Cerebellar cortex (tissue), 1 donor: Measurements from ENCODE around the gene SYCE1.
"Not testable (repeated sequence)": the region's sequence is repeated elsewhere in the genome, so short reads cannot be mapped to it uniquely, and the experiment has no call there.

ENCODE experiments used
- DNase-seq: peaks from one replicate; pipeline ENCODE4 v3.0.0-alpha.2; 2015; ENCODE audit warnings: low spot score

The SYCE1 gene

DNA sequence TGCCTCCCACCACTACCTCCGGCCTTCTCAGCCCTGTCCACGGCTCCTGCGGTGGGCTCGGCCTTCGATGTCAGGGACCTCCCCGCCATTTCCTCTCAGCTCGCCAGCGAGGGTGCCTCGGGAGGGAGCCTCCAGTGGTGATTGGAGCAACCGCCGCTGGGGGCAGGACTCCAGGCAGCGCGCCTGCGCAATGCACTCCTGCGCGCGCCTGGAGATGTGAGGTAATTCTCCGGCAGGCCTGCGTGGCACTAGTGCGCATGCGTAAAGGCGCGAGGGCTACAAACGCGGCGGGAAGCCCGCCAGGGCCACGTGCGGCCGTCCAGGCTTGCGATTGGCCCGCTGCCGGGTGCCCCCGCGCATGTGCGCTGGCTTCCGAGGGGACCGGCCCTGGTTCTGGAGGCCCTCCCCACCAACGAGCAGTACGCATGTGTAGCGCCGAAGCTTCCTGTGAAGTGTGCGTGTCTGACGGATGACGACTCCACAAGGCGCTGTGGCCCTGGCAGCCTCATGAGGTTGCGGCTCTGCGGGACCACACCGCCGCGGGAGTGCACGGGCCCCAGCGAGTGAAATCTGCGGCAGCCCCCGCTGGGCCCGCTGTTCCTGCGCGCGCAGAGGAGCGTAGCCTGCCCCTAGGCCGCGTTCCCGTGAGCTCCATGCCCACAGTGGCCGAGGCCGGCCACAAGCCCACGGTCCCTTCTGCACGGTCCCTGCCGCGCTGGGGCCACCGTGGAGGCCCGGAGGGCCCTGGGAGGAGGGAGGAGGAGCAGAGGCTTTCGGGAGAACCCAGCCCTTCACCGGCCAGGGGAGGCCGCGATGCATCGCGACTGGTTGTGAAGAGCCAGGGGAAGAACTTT, at the start of gene SYCE1:
Gene SYCE1, minus strand, starts transcription at position 143 of the 854 bp plus-strand sequence. Its CDS starts 54 bp downstream, at position 89.
- DNase-seq, result peak; percentile 5

- no peak for DNase-seq
Observed at GRCh38 chr10:133614830-133615580, 49.6 kb upstream of the SYCE1 start.

- DNase-seq, result no peak
Observed at GRCh38 chr10:133613699-133614098, 48.3 kb upstream of the SYCE1 start.

GRCh38 chr10:133611079-133611478, 45.7 kb upstream of the SYCE1 start:
- DNase-seq, result no peak

- peak; percentile 71 for DNase-seq
Observed at GRCh38 chr10:133608855-133609254, 43.5 kb upstream of the SYCE1 start.

GRCh38 chr10:133603434-133603833, 38.1 kb upstream of the SYCE1 start:
- not testable (repeated sequence) for DNase-seq

GRCh38 chr10:133600657-133601056, 35.3 kb upstream of the SYCE1 start:
- DNase-seq, result no peak

DNA sequence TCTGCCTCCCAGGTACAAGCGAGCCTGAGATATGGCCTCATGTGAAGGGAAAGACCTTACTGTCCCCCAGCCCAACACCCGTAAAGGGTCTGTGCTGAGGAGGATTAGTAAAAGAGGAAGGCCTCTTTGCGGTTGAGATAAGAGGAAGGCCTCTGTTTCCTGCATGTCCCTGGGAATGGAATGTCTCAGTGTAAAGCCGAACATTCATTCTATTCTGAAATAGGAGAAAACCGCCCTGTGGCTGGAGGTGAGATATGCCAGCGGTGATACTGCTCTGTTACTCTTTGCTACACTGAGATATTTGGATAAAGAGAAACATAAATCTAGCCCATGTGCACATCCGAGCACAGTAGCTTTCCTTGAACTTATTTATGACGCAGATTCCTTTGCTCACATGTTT, 34.5 kb upstream of the SYCE1 start:
- not testable (repeated sequence) for DNase-seq

DNA sequence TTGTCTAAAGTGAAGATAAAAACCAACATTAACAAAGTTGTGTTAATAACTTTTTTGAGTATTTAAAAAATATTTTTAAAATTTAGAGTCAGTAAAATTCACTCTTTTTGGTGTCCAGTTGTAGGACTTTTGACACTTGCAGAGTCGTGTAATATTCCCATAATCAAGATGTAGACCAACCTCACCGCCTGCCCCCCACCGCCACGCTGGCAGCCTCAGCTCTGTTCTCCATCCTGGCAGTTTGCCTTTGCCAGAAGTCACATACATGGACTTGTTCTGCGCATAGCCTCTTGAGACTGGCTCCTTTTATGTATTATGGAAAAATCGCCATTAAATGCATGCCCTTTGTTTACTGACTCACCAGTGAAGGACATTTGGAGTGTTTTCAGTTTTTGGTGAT, 27.3 kb upstream of the SYCE1 start:
- DNase-seq, result no peak

- no peak for DNase-seq
Observed at GRCh38 chr10:133590970-133591359, 25.6 kb upstream of the SYCE1 start.

- DNase-seq, result no peak
Observed at GRCh38 chr10:133590226-133590969, 25.0 kb upstream of the SYCE1 start.

DNA sequence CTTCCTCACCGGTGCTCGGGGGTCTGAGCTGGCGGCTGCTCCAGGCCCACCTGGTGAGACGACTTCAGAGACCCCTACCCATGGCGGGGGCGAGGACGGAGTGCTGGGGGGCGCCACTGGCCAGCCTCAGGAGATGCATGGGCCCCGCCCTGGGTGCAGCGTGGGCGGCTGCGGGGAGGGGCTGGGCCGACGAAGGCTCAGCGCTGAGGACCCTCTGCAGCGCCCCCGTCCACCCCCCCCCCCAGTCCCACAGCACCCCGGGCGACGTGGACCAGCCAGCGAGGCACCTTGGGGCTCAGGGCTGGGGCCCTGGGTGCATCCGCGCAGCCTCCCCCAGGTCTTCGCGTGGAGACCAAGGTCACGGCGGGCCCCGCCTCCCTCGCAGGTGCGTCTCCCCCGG, 11.7 kb upstream of the SYCE1 start:
- not testable (repeated sequence) for DNase-seq

GRCh38 chr10:133573460-133573859, 8.1 kb upstream of the SYCE1 start:
- DNase-seq, result not testable (repeated sequence)

GRCh38 chr10:133572055-133572454, 6.7 kb upstream of the SYCE1 start:
- DNase-seq, result not testable (repeated sequence)

- not testable (repeated sequence) for DNase-seq
Observed at GRCh38 chr10:133569801-133570200, 4.4 kb upstream of the SYCE1 start.

DNA sequence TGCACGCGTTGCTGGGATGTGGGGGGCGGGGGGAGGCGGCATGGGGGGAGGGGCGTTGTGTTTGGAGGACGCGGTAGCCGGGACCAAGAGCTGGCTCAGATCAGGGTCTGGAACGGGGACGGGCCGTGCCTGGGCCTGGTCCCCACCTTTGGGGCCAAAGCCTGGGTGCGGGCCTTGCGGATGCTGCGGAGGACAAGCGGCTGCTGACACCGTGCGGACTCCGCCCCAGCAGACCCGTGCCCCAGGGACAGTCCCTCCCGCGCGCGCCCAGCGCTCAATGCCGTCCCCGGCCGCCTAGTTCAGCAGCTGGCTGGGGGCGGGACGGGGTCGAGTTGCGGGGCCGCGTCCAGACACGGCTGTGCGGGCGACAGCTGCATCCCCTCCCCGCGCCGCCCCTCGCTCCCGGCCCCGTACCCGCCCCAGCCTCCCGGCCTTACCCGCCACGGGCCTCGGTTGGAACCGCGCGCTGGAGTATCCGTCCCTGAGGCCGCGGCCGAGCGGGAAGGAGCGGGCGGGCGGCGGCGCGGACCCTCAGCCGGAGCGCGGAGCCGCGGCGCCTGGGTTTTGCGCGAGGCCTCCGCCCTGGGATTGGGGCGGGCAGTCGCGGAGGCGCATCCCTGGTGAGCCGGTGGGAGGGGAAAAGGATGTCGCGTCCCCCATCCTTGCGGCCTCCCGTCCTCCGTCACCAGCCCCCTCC, 3.6 kb upstream of the SYCE1 start:
- not testable (repeated sequence) for DNase-seq

DNA sequence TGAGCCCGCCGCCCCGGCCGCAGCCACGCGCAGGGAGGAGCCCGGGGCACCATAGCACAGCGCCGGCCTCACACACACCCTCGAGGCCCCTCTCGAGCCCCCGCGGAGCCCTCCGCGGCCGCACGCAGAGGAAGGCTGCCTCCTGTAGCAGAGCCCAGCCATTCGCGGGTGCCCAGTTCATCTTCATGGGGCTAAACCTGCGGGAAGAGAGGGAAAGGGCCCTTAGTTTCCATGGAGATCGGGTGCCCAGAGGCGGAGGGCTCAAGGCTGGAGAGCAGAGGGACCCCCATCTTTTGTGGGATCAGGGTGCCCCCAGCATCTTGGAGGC, 2.9 kb upstream of the SYCE1 start:
- no peak for DNase-seq

- DNase-seq, result no peak
Observed at GRCh38 chr10:133567609-133568286, 2.4 kb upstream of the SYCE1 start.

- DNase-seq, result no peak
Observed at GRCh38 chr10:133567119-133567518, 1.7 kb upstream of the SYCE1 start.

- DNase-seq, result no peak
Observed at GRCh38 chr10:133564816-133565215, 567 bp downstream of the SYCE1 start.

DNA sequence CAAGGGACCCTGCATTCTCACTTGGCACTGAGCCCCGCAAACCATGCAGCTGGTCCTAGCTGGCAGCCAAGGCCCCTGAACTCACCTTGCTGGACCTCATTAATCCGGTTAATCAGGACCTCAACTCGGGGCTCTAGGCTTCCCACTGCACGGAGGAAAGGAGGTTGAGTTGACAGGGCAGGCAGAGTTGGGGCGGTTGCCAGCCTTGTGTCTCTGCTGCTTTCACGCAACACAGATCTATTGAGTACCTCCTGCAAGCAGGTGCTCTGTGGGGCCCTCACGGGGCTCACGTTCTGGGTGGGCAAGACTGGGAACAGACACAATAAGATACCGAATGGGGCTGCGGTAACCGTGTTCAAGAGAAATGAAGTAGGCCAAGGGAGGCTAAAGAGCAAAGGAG, 6.2 kb downstream of the SYCE1 start:
- DNase-seq, result no peak
